ENCODE results near the gene HTRA2. TPM values are rescaled to one million over a fixed set of nuclear protein-coding genes. Genes with fewer than 3 reads are reported as not detected.
"Not testable (repeated sequence)": the region's sequence is repeated elsewhere in the genome, so short reads cannot be mapped to it uniquely, and the experiment has no call there.

HTRA2 gene
- total RNA-seq, 4 donors from 2014 or later, result 27.3 to 45.9 (median 37.5) TPM

- intact Hi-C loops (cut with DNase I), result no loop called here
These were observed 30.2 kb downstream of the HTRA2 start for GRCh38 chr2:74559912-74560311.

GRCh38 chr2:74560591-74560990 lies 30.9 kb downstream of the HTRA2 start:
- Histone ChIP-seq H3K4me1 (peaks cover 0 to 2% of the 10 kb centered on the region in 2 donors), H3K36me3 (peaks cover 0 to 6% of the 10 kb centered on the region in 2 donors), H3K27me3 (no peaks in the 10 kb centered on the region), H3K9me3 (no peaks in the 10 kb centered on the region), H3K4me3 (replicated peaks in 1 of 3) (no peak overlapping the region), H3K27ac (no peak overlapping the region)
- intact Hi-C loops (cut with DNase I), result no loop called here
- WGBS, 2 donors, result 68 to 72% methylated on average over 6 of the region's 6 CpGs
- DNase-seq, result no peak
- no peak for TF ChIP-seq POLR2A (IDR thresholded peaks at IDR 0.05)
- TF ChIP-seq, protein P1, sequence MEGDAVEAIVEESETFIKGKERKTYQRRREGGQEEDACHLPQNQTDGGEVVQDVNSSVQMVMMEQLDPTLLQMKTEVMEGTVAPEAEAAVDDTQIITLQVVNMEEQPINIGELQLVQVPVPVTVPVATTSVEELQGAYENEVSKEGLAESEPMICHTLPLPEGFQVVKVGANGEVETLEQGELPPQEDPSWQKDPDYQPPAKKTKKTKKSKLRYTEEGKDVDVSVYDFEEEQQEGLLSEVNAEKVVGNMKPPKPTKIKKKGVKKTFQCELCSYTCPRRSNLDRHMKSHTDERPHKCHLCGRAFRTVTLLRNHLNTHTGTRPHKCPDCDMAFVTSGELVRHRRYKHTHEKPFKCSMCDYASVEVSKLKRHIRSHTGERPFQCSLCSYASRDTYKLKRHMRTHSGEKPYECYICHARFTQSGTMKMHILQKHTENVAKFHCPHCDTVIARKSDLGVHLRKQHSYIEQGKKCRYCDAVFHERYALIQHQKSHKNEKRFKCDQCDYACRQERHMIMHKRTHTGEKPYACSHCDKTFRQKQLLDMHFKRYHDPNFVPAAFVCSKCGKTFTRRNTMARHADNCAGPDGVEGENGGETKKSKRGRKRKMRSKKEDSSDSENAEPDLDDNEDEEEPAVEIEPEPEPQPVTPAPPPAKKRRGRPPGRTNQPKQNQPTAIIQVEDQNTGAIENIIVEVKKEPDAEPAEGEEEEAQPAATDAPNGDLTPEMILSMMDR (IDR thresholded peaks at IDR 0.05), result no peak

More at GRCh38 chr2:74559912-74560311, 30.2 kb downstream of the HTRA2 start:
- WGBS, 2 donors, result 54 to 59% methylated on average over 5 of the region's 5 CpGs
- TF ChIP-seq POLR2A (IDR thresholded peaks at IDR 0.05), result no peak
- TF ChIP-seq, protein P1 (IDR thresholded peaks at IDR 0.05), result no peak
- Histone ChIP-seq H3K9me3 (no peaks in the 10 kb centered on the region), H3K4me1 (peaks cover 0 to 8% of the 10 kb centered on the region in 2 donors), H3K4me3 (replicated peaks in 1 of 3) (no peak overlapping the region), H3K27ac (no peak overlapping the region), H3K27me3 (no peaks in the 10 kb centered on the region), H3K36me3 (peaks cover 0 to 6% of the 10 kb centered on the region in 2 donors)
- no peak for DNase-seq

GRCh38 chr2:74561022-74561421 lies 31.3 kb downstream of the HTRA2 start:
- intact Hi-C loops (cut with DNase I); DNase-seq; H3K4me3 ChIP-seq (replicated peaks in 1 of 3); H3K4me1 ChIP-seq; H3K9me3 ChIP-seq; H3K27me3 ChIP-seq; H3K27ac ChIP-seq; H3K36me3 ChIP-seq: not testable (repeated sequence)
- WGBS, 2 donors, result 97 to 100% methylated on average over 1 of the region's 1 CpG

DNA sequence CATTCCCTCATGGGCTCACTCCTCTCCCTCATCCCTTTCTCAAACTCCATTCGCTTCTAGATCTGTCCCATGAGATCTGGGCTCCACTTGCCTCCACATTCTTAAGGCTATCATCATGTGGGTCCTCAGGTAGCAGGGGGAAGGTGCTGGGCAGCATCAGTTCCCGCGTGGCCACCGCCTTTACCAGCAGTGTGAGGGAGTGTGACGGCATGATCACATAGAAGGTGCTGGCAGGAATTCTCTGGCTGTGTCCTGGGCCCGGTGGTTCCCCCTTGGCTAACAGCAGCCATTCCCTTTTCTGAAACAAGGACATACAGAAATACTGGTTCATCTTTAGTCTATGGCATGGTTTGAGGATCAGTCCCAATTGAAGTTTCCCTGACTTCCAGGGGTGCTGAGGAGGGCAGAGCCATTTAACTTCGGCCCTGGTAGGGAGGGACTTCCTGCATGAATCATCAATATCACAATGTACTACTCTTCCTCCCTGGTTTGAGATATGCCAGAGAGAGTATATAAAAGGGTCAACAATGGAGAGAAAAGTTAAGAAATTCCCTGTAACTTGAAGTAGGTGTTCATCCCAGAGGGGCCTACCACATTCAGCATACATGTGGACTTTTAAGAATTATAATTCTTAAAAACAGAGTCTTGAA lies 32.5 kb downstream of the HTRA2 start:
- no peak overlapping the region for H3K27ac ChIP-seq
- WGBS, 2 donors, result 74 to 90% methylated on average over 7 of the region's 7 CpGs
- no peak overlapping the region for H3K4me3 ChIP-seq (replicated peaks in 1 of 3)
- TF ChIP-seq POLR2A (IDR thresholded peaks at IDR 0.05), result no peak
- TF ChIP-seq, protein P1 (IDR thresholded peaks at IDR 0.05), result no peak
- H3K27me3 ChIP-seq, result no peaks in the 10 kb centered on the region
- H3K9me3 ChIP-seq, result no peaks in the 10 kb centered on the region
- no peak for DNase-seq
- H3K4me1 ChIP-seq, result no peaks in the 10 kb centered on the region
- H3K36me3 ChIP-seq, result no peaks in the 10 kb centered on the region
- intact Hi-C loops (cut with DNase I), result no loop called here

DNA sequence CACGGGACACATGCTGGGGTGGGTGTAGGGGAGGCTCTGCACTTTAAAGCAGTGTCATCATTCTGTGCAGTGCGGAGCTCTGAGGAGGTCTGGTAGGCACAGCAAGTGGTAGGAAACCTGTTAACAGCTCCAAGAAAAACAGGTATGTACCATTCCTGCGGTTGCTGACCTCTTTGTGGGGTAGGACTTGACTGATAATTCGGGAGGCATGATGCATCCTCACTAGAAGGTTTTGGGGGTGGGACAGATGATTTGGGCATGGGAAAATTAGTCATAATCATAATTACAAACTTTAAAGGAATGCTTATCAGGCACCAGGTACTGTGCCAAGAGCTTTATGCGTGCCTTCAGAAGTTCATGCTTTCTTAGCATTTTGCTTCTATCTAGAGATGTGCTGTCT lies 34.5 kb downstream of the HTRA2 start:
- no peaks in the 10 kb centered on the region for H3K27me3 ChIP-seq
- H3K27ac ChIP-seq, result no peak overlapping the region
- intact Hi-C loops (cut with DNase I), result no loop called here
- no peak overlapping the region for H3K4me3 ChIP-seq (replicated peaks in 1 of 3)
- H3K4me1 ChIP-seq, result no peaks in the 10 kb centered on the region
- DNase-seq, result no peak
- 82 to 84% methylated on average over 5 of the region's 5 CpGs for WGBS, 2 donors
- TF ChIP-seq, protein P1 (IDR thresholded peaks at IDR 0.05), result no peak
- TF ChIP-seq POLR2A (IDR thresholded peaks at IDR 0.05), result no peak
- no peaks in the 10 kb centered on the region for H3K9me3 ChIP-seq
- no peaks in the 10 kb centered on the region for H3K36me3 ChIP-seq
